GM21737 (cell line): Measurements from ENCODE around the gene MBNL2.
A peak's percentile ranks its signal among the peaks of the same experiment; 100 is the strongest.

Source experiments
- ATAC-seq: cut with Tn5 transposase; IDR thresholded peaks from one replicate; pipeline ENCODE4 v1.9.1; 2021; ENCODE audit warnings: mild to moderate bottlenecking, moderate library complexity; ENCODE audit not compliant: unreplicated experiment

Gene MBNL2

DNA sequence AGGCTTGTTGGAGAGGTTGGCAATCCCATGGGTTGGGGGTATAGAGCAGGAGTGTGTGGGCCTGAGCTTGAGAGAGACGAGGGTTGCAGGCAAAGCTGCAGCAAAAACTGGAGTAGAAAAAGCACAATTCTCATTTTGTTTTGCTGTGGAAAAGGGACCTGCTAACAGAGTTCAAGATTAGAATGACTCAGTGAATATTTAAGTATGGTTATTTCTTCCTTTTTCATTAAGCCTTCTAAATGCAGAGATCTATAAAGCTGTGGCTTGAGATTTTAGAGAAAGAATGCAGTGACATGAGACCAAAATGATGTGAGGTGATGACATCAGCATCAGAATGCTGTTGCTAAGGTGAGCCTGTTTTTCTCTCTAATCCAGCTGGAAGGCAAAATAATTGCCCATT, 10.8 kb upstream of the MBNL2 start:
- ATAC-seq, result no peak

DNA sequence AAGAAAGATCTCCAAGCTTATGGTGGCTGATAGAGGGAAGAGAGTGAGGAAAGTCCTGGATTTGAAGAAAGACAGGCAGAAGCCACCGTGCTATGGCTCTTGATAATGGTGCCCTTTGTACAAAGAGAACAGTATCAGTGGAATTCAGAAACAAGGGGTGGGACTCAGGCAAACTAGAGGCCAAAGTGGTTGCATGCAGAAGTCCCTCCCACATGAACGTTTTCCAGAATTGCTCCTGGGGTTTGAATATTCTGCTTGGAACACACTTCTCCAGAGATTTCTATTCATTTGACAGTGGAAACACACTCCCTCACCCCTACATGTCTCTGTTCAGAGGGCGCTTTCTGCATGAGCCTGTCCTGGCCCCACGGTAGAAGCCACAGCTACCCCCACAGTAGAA, 10.1 kb upstream of the MBNL2 start:
- no peak for ATAC-seq

DNA sequence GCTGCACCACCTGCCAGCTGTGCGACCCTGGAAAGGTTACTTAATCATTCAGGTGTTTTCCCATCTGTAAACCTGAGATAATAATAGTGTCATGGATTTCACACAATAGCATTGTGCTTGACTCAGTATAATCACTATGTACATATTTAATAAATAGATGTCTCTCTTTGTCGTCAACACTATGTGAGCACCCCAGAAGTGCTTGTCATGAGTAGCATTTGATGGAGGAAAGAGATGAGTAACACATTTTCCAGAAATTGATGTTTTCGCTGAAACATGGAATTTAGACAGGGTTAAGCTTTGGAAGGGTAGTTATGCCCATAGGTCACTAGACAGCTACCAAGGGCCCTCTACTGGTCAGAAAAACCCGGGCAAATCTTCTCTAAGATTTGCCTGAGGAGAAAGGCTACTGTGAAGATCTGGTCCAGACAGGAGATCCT, 9.5 kb upstream of the MBNL2 start:
- ATAC-seq, result no peak

DNA sequence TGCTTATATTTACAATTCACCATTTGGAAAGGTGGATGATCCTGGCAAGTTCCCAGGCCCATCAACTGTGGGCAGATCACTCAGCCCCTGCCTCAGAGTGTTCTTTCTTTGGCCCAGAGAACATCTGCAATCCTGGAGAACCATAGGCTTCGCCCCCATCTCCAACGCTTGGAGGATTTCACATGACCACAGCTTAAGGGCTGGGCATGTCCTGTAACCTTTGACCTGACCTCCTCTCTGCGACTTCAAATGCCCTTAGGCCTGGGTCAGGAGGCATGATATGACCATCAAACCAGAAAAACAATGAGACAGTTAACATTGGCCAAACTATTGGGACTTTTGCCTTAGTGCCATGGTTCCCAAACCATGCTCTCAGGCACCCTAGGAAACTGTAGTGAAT, 7.2 kb upstream of the MBNL2 start:
- no peak for ATAC-seq

DNA sequence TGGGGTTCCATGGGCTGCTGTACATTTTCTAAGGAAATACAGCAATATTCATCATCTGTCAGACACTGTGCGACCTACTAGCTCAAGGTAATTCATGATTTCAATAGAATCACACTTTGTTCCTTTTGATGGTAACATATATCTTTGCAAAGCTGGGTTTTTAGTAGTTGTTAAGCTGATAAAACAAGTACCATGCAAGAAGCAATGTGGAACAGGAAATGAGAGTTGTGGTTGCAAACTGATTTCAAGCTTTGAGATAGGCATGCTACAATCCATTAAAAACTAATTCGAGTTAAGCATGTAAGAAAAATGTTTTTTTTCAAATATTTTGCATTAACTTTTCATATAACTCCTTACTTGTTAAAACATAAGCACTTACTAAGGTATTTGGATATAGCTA, 6.8 kb upstream of the MBNL2 start:
- ATAC-seq, result peak; percentile 67

DNA sequence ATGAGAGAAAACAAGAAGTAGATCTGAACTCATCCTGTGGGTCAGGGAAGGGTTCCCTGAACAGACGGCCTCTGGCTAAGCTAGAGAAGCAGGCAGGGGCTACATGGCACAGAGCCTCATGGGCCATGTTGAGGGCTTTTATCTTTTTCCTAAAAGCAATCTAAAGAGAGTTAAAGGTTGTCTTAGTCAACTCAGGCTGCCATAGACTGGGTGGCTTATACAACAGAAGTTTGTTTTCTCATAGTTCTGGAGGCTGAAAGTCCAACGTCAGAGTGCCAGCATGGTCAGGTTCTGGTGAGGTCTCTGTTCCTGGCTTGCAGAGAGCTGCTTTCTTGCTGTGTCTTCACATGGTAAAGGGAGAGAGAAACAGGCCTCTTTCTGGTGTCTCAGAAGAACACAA, 2.9 kb upstream of the MBNL2 start:
- no peak for ATAC-seq

DNA sequence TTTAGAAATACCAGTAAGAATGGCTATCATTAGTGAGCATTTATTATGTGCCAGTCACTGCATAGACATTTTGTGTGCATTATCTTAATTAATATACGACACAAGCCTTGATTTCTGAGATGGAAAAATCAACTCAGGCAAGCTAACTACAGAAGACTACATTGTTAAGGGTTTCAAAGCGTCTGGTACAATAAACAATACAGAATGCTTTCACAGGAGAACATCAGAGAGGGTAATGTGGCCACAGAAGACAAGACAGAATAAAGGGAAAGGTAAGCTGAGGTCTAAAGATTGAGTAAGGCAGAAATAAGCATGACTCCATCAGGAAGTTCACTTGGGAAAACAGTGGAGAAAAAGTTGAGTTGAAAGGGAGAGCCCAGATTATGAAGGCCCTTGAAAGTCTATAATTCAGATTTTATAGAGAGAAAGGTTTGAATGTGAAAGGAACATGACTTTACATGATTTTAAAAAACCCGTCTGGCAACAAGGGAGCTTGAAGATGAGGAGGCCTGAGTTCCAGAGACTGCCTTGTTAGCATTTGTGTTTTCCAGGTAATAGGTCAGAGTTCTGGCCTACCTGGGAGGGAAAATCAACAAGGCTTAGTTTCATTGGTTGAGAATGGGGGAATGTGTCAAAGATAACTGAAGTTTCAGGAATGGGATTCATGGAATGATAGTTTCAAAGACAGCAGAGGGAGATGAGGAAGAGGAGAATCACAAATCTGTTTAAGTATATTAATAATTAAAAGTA, 1.8 kb upstream of the MBNL2 start:
- no peak for ATAC-seq

DNA sequence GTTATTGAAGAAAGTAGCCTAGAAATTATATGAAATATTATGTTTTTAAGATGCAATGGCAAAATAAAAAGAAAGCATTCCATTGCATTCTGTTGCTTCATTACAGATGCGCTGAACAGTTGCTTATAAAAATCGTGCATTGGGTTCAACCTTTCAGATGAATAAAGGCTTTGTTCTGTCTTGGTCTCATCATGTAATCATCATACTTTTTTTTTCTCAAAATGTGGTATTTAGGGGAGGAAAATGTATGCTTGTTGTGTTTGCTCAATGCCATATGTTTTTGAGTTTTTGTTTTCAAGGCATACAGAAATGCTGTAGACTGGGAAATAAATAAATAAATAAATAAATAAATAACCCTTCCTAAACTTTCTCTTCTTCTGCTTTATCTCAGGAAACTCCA, 1.1 kb upstream of the MBNL2 start:
- no peak for ATAC-seq

DNA sequence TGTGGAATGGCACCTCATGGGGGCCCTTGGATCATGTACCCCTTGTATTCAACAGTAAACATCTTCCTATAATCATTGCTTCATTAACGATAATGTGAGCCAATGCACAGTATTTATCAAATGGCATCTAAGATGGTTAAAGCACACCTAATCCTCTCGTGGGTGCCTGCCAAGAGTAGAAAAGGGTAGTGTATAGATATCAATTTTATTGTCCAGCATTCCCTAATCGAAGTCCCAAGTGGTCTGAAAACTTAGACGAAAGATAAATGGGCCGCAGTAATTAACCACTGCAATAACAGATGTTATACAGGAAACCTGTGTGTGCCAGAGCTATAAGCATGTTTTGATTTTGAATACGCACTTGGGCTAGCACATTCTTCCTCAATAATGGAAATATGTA, 667 bp upstream of the MBNL2 start:
- no peak for ATAC-seq

DNA sequence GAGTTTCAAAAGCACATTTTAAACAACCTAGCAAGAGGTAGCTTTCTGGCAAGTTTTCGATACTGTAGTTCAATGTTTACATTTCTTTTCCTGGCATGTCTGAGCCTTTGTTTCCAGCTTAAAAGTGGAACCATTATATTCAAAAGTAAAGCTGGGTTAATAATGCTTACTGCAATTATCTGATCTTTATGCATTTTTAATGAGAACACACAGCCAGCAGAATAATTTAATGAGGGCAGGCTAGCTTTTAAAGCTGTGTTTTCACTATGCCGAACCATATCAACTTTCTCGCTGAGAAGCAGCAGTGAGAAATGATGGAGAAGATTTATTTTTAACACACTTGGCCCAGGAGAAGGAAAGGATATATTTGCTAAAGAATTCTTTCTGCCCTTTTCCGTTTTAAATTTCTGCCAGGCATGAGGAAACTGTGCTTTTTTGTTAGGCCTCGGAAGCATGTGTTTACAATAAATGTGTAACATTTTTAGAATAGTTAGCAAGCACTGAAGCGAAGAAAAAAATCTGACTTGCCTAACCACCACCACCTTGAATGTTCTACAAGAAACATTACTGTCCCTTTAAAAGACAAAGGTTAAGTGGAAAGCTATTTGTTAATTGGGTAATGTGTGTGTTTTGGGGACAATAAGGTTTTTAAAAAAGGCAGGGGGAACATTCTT, 1.0 kb downstream of the MBNL2 start:
- no peak for ATAC-seq

DNA sequence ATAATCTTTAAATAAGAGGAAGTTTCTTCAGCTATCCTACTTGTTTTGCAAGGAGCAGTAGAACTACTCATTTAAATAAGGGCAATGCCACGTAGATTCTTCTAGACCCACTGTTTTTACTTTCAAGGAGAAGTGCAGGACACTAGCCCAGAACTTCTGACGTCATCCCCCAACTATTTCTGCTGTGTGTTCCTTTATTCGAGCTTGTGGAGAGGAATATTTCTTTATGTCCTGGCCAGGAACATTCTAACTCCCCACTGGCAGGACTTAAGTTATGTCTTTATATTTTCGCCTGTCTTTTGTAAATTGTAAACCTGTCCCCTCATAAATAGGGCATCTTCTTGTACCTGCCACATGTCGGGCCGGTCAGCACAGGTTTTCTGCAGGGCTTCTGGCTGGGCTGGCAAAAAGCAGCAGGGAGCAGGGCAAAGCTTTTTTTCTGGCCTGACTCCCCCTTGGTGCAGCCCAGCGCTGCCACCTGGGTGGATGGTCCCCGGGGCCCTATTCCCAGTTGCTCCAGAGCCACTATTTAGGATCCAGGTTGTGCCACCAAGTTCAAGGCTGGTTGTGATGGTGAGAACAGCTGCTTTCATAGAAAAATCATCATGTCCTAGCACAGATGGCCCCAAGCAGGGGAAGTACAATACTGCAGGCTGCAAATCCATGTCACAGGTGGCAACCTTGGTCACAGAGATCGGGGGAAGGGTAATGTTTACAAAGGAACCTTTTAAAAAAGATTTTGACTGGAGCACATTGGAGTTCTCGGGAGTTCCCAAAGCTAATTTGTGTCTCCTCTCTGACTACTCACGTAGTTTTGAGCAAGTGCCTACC, 1.8 kb downstream of the MBNL2 start:
- ATAC-seq, result no peak

DNA sequence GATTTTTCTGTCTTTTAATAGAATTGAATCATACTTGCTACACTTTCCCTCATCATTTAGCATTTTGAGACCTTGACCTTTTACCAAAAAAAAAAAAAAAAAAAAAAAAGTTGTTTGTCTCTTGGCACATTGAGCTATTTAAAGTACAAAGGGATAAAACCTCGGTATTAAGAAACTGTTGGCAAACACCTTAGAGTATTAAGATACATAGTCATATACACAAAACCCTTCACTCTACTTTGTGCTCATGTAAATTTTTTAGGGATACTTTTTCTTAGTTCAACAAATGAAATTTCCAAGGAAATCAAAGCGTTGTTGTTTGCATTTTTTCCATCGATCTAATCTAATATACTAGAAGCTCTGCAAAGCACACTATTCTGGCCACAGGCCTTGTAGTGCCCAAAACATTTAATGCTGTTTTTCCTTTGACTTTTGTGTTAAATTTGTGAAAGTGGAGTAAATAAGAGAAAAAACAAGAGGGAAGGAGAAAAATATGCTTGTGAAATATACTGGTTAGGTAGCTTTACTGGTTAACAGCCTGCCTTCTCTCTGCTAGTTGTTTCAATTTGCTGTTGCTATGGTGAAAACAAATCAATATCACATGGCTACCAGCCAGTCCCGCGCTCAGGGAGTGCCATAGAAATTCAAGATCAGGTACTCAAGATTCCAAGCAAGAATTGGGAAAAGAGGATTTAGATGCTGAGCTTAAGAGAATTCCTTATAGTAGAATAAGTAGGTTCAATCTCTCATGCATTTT, 2.6 kb downstream of the MBNL2 start:
- no peak for ATAC-seq

DNA sequence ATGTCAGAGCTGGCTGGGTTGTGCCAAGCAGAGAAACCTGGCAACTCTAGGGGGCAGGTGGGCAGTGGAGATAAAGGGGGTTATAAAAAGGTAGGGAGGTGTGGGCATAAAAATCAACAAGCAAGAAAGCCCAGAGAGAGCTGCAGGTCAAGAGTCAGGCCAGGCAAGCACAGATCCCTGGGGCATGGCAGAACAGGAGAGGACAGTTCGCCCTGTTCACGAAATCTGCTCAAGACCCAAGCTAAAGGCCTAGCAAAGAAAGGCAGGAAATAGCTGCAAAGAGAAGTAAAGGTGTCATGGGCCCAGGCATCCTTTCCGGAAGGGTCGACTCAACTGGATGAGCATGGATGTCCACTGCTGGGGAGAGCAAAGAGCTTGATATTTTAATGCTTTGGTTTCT, 3.4 kb downstream of the MBNL2 start:
- no peak for ATAC-seq

DNA sequence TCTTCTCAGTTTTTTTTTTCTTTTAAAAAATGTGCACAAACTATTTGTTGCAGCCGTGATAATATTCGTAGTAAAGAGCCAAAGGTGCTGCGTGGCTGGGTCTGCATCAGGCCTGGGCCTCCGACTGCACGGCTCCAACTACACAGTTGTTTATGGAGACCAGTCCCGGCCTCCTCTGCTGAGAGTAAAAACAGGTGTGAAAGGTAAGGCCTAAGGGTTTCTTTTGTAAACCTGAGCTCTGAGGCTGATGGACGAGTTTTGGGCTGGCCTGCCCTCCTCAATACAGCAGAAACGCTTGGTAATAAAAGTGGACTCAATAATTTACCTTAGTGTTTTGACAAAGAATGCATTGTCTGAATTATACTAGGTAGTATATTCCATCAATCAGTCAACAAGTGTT, 3.9 kb downstream of the MBNL2 start:
- no peak for ATAC-seq

DNA sequence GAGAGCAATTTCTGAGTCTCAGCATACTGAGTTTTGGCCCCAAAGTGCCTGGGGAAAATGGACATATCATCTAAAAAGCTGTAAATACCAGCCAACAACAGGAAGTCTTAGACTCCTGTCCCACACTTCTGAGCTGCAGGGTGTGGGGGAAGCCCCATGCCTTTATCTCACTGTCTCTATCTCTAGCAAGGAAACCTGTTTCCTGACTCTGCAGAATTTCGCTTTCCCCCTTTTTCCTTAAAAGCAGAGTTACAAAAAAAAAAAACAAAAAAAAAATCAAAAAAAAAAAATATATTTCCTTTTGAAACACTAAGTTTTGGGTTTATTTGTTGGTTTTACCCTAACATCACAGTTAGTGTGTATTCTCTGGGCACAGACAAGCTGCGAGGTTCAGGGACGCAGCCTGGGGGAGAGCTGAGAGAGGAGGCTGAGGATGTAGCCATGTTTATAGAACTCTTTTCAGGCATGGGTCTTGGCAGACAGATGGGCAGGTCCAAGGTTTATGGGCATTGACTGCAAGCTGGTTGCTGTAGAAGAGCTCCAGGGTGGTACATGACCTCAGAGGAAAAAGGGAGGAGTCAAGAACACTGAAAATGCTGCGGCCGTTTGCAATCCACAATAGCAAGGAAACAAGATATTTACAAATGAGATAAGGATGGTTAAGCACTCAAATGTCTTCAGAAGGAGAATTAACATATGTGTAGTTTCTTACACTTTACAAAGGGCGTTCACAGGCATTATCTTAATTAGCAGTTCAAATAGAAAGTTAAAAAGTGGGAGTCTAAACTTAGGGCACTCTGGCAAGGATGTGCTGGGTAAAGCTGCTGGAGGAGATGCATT, 4.9 kb downstream of the MBNL2 start:
- peak; percentile 41 for ATAC-seq

DNA sequence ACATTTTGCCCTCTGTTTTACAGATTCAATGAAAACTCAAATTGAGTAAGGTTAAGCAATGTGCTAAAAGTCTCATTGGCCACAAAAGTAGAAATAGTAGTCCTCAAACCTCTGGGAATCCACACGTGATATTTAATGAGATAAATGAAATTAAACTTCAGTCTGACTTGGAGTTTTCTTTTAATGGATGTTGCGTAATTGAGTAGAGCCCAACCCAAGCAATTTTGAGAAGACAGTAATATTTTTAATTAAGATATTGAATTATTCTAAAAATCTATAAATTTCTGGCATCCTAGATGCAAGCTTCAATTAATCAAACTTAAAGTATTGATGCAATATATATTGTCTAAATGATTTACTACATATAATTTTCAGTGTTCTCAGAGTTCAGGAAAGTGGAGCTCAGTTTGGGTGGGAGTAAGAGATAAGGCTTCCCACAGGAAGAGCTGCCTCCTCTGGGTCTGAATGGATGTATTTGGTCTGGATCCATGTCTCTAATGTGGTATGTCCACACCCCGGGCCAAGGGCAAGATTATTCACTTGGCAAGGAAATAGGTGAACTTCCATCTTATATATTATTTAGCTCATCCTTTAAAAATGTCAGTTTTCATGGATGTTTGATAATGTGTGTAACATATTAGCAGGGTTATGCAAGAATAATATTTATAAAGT, 6.9 kb downstream of the MBNL2 start:
- ATAC-seq, result no peak

DNA sequence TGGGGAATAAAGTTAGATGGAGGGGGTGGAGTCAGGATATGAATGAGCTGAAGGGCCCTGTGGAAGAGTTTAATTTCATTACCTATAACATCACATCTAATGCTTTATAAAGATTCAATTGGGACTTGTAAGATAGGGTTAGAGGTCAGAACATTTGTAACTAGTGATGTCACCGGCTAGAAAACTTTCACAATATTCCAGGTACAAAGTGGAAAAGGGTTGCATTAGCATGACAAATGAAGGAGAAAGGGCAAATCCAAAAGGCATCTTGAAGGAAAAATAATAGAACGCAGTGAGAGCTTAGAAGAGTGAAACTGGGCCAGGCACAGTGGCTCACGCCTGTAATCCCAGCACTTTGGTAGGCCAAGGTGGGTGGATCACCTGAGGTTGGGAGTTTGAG, 7.6 kb downstream of the MBNL2 start:
- no peak for ATAC-seq

DNA sequence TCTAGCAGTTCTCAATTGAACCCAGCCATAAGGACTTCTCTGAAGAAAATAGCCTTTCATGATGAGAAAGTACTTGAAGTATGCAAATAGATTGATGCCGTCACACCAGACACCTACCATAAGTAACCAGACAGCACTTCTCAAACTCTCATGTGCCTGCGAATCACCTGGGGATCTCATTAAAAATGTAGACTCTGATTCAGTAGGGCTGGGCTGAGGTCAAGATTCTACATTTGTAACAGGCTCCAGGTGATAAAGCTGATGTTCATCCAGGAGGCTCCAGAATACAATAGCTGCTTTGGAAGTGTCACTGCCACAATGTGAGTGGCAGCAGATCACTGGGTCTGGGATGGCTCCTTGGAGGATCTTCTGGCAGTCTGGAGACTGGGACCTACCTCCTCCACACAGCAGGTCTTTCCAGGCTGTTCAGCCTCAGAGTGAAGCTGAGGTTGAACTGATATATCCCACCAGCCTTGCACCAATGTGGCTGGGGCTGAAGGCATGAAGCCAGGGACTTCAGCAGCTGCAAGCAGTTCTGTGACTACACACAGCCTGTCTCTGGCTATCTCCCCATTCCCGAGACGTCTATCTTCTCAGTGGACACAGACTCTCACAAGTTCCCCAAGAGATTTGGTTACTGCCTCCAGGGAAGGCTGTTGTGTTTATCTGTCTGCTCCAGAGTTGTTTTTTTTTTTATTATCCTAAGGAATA, 9.1 kb downstream of the MBNL2 start:
- no peak for ATAC-seq

DNA sequence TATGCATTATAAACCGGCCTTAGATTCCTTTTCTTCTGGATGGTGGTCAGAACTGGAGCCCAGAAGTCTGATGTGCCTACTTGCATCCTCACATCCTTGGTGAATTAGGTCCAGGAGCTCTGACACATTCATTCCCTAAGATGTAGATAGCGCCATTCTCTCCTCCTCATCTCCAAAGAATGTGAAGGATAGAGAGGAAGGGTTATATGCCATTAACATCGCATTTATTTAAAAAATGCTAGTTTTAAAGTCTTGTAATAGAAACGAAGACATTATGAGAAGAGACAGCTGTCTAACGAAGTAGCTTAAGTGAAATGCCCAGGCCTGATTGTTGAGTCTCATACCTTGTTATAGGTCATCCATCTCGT, 9.7 kb downstream of the MBNL2 start:
- ATAC-seq, result no peak
